Measurements from ENCODE around the gene SELENOW. TPM values are rescaled to one million over a fixed set of nuclear protein-coding genes. Genes with fewer than 3 reads are reported as not detected.
"Not testable (repeated sequence)": the region's sequence is repeated elsewhere in the genome, so short reads cannot be mapped to it uniquely, and the experiment has no call there.

The SELENOW gene
- total RNA-seq, 4 donors from 2014 or later = 256 to 919 (median 484) TPM

GRCh38 chr19:47766670-47767069 lies 11.8 kb upstream of the SELENOW start:
- H3K27ac ChIP-seq = no peak overlapping the region
- no peaks in the 10 kb centered on the region for H3K4me1 ChIP-seq
- no peak for DNase-seq
- no peak overlapping the region for H3K4me3 ChIP-seq (replicated peaks in 1 of 3)
- H3K27me3 ChIP-seq = no peaks in the 10 kb centered on the region
- H3K36me3 ChIP-seq = no peaks in the 10 kb centered on the region
- H3K9me3 ChIP-seq = no peaks in the 10 kb centered on the region
- 89 to 94% methylated on average over 7 of the region's 7 CpGs for WGBS, 2 donors
- intact Hi-C loops (cut with DNase I) = no loop called here
- TF ChIP-seq, protein P1, sequence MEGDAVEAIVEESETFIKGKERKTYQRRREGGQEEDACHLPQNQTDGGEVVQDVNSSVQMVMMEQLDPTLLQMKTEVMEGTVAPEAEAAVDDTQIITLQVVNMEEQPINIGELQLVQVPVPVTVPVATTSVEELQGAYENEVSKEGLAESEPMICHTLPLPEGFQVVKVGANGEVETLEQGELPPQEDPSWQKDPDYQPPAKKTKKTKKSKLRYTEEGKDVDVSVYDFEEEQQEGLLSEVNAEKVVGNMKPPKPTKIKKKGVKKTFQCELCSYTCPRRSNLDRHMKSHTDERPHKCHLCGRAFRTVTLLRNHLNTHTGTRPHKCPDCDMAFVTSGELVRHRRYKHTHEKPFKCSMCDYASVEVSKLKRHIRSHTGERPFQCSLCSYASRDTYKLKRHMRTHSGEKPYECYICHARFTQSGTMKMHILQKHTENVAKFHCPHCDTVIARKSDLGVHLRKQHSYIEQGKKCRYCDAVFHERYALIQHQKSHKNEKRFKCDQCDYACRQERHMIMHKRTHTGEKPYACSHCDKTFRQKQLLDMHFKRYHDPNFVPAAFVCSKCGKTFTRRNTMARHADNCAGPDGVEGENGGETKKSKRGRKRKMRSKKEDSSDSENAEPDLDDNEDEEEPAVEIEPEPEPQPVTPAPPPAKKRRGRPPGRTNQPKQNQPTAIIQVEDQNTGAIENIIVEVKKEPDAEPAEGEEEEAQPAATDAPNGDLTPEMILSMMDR (IDR thresholded peaks at IDR 0.05) = no peak
- no peak for TF ChIP-seq POLR2A (IDR thresholded peaks at IDR 0.05)

DNA sequence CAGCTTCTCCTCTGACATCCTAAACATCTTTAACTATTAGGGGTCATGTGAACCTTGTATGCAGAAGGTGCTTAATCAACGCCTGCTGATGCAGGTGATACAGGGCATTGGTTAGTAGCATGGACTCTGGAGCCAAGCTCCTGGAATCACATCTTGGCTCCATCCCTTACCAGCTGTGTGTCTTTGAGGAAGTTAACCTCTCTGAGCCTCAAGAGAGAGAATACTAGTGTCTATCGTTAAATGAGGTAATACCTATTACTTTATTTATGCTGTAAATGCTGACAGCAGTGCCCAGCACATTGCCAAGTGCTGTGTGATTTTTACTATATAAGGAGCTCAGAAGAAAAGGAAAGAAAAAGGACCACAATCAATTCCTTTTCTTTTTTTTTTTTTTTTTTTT lies 11.2 kb upstream of the SELENOW start:
- intact Hi-C loops (cut with DNase I) = no loop called here
- WGBS, 2 donors = 90 to 94% methylated on average over 2 of the region's 2 CpGs

GRCh38 chr19:47768604-47769003 lies 9.9 kb upstream of the SELENOW start:
- Histone ChIP-seq H3K27ac (no peak overlapping the region), H3K9me3 (no peaks in the 10 kb centered on the region), H3K36me3 (no peaks in the 10 kb centered on the region), H3K4me3 (replicated peaks in 1 of 3) (no peak overlapping the region), H3K4me1 (no peaks in the 10 kb centered on the region), H3K27me3 (no peaks in the 10 kb centered on the region)
- intact Hi-C loops (cut with DNase I) = no loop called here
- no peak for DNase-seq
- TF ChIP-seq POLR2A (IDR thresholded peaks at IDR 0.05) = no peak
- TF ChIP-seq, protein P1 (IDR thresholded peaks at IDR 0.05) = no peak
- WGBS, 2 donors = 75 to 82% methylated on average over 2 of the region's 2 CpGs

More for the DNA sequence above, 11.2 kb upstream of the SELENOW start:
- no peak for TF ChIP-seq POLR2A (IDR thresholded peaks at IDR 0.05)
- TF ChIP-seq, protein P1 (IDR thresholded peaks at IDR 0.05) = no peak
- DNase-seq = no peak
- no peak overlapping the region for H3K27ac ChIP-seq
- no peaks in the 10 kb centered on the region for H3K27me3 ChIP-seq
- no peaks in the 10 kb centered on the region for H3K9me3 ChIP-seq
- H3K4me1 ChIP-seq = no peaks in the 10 kb centered on the region
- no peak overlapping the region for H3K4me3 ChIP-seq (replicated peaks in 1 of 3)
- H3K36me3 ChIP-seq = no peaks in the 10 kb centered on the region

DNA sequence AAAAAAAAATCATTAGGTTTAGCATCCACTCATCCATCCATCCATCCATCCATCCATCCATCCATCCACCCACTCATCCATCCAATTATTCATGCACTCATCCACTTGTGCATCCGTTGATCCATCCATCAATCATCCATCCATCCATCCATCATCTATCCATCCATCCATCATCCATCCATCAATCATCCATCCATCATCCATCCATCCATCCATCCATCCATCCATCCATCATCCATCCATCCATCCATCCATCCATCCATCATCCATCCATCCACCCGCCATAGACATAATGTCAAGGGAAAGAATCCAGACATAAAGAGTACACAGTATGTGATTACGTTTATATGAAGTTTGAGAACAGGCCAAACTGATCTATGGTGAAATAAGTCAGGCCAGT lies 9.0 kb upstream of the SELENOW start:
- TF ChIP-seq, protein P1 (IDR thresholded peaks at IDR 0.05) = no peak
- TF ChIP-seq POLR2A (IDR thresholded peaks at IDR 0.05) = no peak
- H3K9me3 ChIP-seq = no peaks in the 10 kb centered on the region
- WGBS, 2 donors = 77 to 78% methylated on average over 3 of the region's 3 CpGs
- H3K27ac ChIP-seq = no peak overlapping the region
- no peaks in the 10 kb centered on the region for H3K27me3 ChIP-seq
- DNase-seq = no peak
- H3K4me3 ChIP-seq (replicated peaks in 1 of 3) = no peak overlapping the region
- H3K36me3 ChIP-seq = no peaks in the 10 kb centered on the region
- no peaks in the 10 kb centered on the region for H3K4me1 ChIP-seq
- intact Hi-C loops (cut with DNase I) = no loop called here

GRCh38 chr19:47771291-47771690 lies 7.2 kb upstream of the SELENOW start:
- H3K4me1 ChIP-seq; H3K27ac ChIP-seq; intact Hi-C loops (cut with DNase I); DNase-seq; H3K27me3 ChIP-seq; H3K9me3 ChIP-seq; H3K36me3 ChIP-seq; H3K4me3 ChIP-seq (replicated peaks in 1 of 3): not testable (repeated sequence)
- 85 to 90% methylated on average over 6 of the region's 6 CpGs for WGBS, 2 donors

DNA sequence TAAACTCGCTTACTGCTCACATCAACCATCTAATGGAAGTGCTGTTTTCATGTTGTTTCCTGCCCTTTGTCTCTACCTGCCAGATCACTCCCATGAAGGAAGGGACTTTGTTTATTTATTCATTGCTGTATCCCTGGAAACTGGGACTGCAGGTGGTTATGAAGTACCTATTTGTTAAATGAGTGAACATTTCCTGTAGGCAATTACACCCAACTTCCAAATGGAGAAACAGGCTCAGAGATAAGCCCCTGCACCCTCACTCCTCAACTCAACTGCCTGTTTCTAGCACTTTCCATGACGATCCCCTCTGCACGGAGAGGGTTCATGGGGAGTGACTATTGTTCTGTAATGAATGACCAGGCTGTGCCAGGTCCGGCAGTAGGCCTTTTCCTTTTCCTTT lies 1.9 kb upstream of the SELENOW start:
- H3K4me1 ChIP-seq = peaks cover 13 to 28% of the 10 kb centered on the region in 2 donors
- peak overlapping the region in 1 of 3 donors; percentile 19 for H3K27ac ChIP-seq
- H3K4me3 ChIP-seq (replicated peaks in 1 of 3) = no peak overlapping the region
- H3K27me3 ChIP-seq = no peaks in the 10 kb centered on the region
- no peaks in the 10 kb centered on the region for H3K9me3 ChIP-seq
- intact Hi-C loops (cut with DNase I) = no loop called here
- 57 to 67% methylated on average over 4 of the region's 4 CpGs for WGBS, 2 donors
- TF ChIP-seq, protein P1 (IDR thresholded peaks at IDR 0.05) = no peak
- TF ChIP-seq POLR2A (IDR thresholded peaks at IDR 0.05) = no peak
- peaks cover 0 to 5% of the 10 kb centered on the region in 2 donors for H3K36me3 ChIP-seq
- DNase-seq = no peak

DNA sequence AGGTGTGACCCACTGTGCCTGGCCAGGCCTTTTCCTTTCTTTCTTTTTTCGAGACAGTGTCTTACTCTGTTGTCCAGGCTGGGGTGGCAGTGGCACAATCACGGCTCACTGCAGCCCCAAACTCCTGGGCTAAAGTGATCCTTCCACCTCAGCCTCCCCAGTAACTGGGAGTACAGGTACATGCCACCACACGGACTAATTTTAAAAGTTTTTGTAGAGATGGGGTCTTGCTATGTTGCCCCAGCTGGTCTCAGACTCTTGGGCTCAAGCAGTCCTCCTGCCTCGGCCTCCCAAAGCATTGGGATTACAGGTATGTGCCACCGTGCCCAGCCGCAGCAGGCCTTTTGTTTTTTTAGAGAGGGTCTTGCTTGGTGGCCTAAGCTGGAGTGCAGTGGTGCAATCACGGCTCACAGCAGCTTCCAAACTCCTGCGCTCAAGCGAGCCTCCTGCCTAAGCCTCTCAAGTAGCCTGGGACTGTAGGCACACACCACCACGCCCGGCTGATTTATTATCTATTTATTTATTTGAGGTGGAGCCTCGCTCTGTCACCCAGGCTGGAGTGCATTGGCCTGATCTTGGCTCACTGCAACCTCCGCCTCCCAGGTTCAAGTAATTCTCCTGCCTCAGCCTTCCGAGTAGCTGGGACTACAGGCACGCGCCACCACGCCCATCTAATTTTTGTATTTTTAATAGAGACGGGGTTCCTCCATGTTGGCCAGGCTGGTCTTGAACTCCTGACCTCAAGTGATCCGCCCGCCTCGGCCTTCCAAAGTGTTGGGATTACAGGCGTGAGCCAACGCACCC lies 1.1 kb upstream of the SELENOW start:
- H3K9me3 ChIP-seq; intact Hi-C loops (cut with DNase I); DNase-seq; H3K36me3 ChIP-seq; H3K27me3 ChIP-seq: not testable (repeated sequence)
- peak overlapping the region in 2 of 3 donors; percentile 43 to 95 for H3K4me3 ChIP-seq (replicated peaks in 1 of 3)
- H3K4me1 ChIP-seq = peaks cover 13 to 29% of the 10 kb centered on the region in 2 donors
- H3K27ac ChIP-seq = peak overlapping the region; percentile 94 to 99 (median 95)
- WGBS, 2 donors = 80 to 85% methylated on average over 19 to 23 of the region's 23 CpGs
